ENCODE measurements around the gene FASTKD2.

DNA sequence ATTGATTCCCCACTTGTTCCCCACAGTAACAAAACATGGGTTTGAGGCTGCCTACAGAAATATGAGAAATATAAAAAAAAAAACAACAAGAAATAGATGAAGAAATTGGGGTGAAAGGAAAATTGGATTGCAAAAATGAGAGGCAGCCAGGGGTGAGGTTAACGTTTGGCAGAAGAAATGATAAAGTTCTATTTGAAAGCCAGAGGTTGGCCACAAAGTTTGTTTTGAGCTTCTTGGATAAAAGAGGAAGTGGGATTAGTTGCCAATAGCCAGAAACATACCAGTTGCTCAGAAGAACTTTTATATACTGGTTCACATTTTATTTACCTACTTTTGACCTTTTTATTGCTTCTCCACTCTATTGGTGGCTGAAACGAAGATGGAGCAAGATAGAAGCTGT lies 67.5 kb downstream of the FASTKD2 start:
- TF ChIP-seq, protein P1, sequence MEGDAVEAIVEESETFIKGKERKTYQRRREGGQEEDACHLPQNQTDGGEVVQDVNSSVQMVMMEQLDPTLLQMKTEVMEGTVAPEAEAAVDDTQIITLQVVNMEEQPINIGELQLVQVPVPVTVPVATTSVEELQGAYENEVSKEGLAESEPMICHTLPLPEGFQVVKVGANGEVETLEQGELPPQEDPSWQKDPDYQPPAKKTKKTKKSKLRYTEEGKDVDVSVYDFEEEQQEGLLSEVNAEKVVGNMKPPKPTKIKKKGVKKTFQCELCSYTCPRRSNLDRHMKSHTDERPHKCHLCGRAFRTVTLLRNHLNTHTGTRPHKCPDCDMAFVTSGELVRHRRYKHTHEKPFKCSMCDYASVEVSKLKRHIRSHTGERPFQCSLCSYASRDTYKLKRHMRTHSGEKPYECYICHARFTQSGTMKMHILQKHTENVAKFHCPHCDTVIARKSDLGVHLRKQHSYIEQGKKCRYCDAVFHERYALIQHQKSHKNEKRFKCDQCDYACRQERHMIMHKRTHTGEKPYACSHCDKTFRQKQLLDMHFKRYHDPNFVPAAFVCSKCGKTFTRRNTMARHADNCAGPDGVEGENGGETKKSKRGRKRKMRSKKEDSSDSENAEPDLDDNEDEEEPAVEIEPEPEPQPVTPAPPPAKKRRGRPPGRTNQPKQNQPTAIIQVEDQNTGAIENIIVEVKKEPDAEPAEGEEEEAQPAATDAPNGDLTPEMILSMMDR (IDR thresholded peaks at IDR 0.05) = no peak
- TF ChIP-seq POLR2A (IDR thresholded peaks at IDR 0.05) = no peak
